BE2C (cell line): ENCODE measurements around the gene ADTRP.

Experiments used
- DNase-seq: peaks from one replicate; pipeline ENCODE4 v3.0.0-alpha.2; 2020
- H3K27me3 ChIP-seq: fragments of 250-450 bp; sonication (Bioruptor Pico); 2 replicates; pipeline ENCODE4 v1.5.1; 2020; ENCODE audit warnings: mild to moderate bottlenecking
- H3K36me3 ChIP-seq: fragments of 250-450 bp; sonication (Bioruptor Pico); 2 replicates; pipeline ENCODE4 v1.5.1; 2020; ENCODE audit warnings: mild to moderate bottlenecking
- H3K4me1 ChIP-seq: fragments of 250-450 bp; sonication (Bioruptor Pico); 2 replicates; pipeline ENCODE4 v1.5.1; 2020
- H3K4me3 ChIP-seq: 2 replicates; pipeline ENCODE4 v1.5.1; 2011; ENCODE audit warnings: low read depth, low read length
- H3K9me3 ChIP-seq: fragments of 250-450 bp; sonication (Bioruptor Pico); 2 replicates; pipeline ENCODE4 v1.5.1; 2020
- CTCF ChIP-seq: IDR thresholded peaks from 2 replicates; pipeline ENCODE4 v1.5.1; 2012; ENCODE audit warnings: mild to moderate bottlenecking, low read depth, low read length

Gene ADTRP

GRCh38 chr6:11761744-11762620 is 16.6 kb downstream of the ADTRP start:
- Histone ChIP-seq H3K4me1 (no peaks in the 10 kb centered on the region), H3K27me3 (no peaks in the 10 kb centered on the region), H3K4me3 (no peak overlapping the region), H3K9me3 (no peaks in the 10 kb centered on the region), H3K36me3 (no peaks in the 10 kb centered on the region)
- DNase-seq, result no peak
- TF ChIP-seq CTCF, result no peak

GRCh38 chr6:11760015-11760473 is 18.6 kb downstream of the ADTRP start:
- Histone ChIP-seq H3K9me3 (no peaks in the 10 kb centered on the region), H3K27me3 (no peaks in the 10 kb centered on the region), H3K36me3 (no peaks in the 10 kb centered on the region), H3K4me1 (no peaks in the 10 kb centered on the region), H3K4me3 (no peak overlapping the region)
- no peak for TF ChIP-seq CTCF
- DNase-seq, result no peak

- no peak for TF ChIP-seq CTCF
Measured at GRCh38 chr6:11758878-11759277, 19.7 kb downstream of the ADTRP start.

GRCh38 chr6:11756726-11757125 is 21.9 kb downstream of the ADTRP start:
- Histone ChIP-seq H3K4me3 (no peak overlapping the region), H3K9me3 (no peaks in the 10 kb centered on the region), H3K4me1 (no peaks in the 10 kb centered on the region), H3K36me3 (no peaks in the 10 kb centered on the region), H3K27me3 (no peaks in the 10 kb centered on the region)
- TF ChIP-seq CTCF, result no peak
- DNase-seq, result no peak

More at GRCh38 chr6:11758878-11759277, 19.7 kb downstream of the ADTRP start:
- H3K36me3 ChIP-seq, result no peaks in the 10 kb centered on the region
- H3K4me1 ChIP-seq, result no peaks in the 10 kb centered on the region
- no peak overlapping the region for H3K4me3 ChIP-seq
- no peaks in the 10 kb centered on the region for H3K27me3 ChIP-seq
- no peak for DNase-seq
- H3K9me3 ChIP-seq, result no peaks in the 10 kb centered on the region

- Histone ChIP-seq H3K27me3 (no peaks in the 10 kb centered on the region), H3K9me3 (no peaks in the 10 kb centered on the region), H3K4me1 (no peaks in the 10 kb centered on the region), H3K36me3 (no peaks in the 10 kb centered on the region), H3K4me3 (no peak overlapping the region)
- TF ChIP-seq CTCF, result no peak
- DNase-seq, result no peak
Measured at GRCh38 chr6:11756292-11756691, 22.3 kb downstream of the ADTRP start.

GRCh38 chr6:11755725-11756124 is 22.9 kb downstream of the ADTRP start:
- Histone ChIP-seq H3K9me3 (no peaks in the 10 kb centered on the region), H3K27me3 (no peaks in the 10 kb centered on the region), H3K4me3 (no peak overlapping the region), H3K4me1 (no peaks in the 10 kb centered on the region), H3K36me3 (no peaks in the 10 kb centered on the region)
- DNase-seq, result no peak
- TF ChIP-seq CTCF, result no peak
